Motor neuron (in vitro differentiated cells): ENCODE measurements around the gene TMEM59L. TPM values are rescaled to one million over a fixed set of nuclear protein-coding genes. Genes with fewer than 3 reads are reported as not detected.
A peak's percentile ranks its signal among the peaks of the same experiment; 100 is the strongest.

Experiments used
- ATAC-seq, 8 experiments: fragments of 200-7000 bp; cut with Tn5 transposase; replicated peaks in 6 of 8; 2 replicates each; pipeline ENCODE4 v1.8.0; 2021; ENCODE audit warnings: mild to moderate bottlenecking in 8 of 8, moderate library complexity in 8 of 8
- H3K27ac ChIP-seq, 2 donors: fragments of 250-450 bp; sonication (Bioruptor Pico); 2 replicates each; pipeline ENCODE4 v1.9.0; 2021; ENCODE audit warnings: antibody characterized with exemption in 2 of 2, mild to moderate bottlenecking in 2 of 2, moderate library complexity in 1 of 2
- H3K4me1 ChIP-seq, 2 donors: fragments of 250-450 bp; sonication (Bioruptor Pico); replicated peaks in 1 of 2; 2 replicates each; pipeline ENCODE4 v1.6.1; 2021; ENCODE audit warnings: antibody characterized with exemption in 2 of 2, mild to moderate bottlenecking in 2 of 2, moderate library complexity in 1 of 2
- H3K4me3 ChIP-seq, 5 donors: fragments of 250-450 bp; sonication (Bioruptor Pico); 2 replicates each; pipeline ENCODE4 v1.9.0; 2021; ENCODE audit warnings: antibody characterized with exemption in 5 of 5, mild to moderate bottlenecking in 5 of 5, moderate library complexity in 4 of 5
- WGBS, 10 experiments: fragments of 450-650 bp; shearing (Covaris generic); methylation state at CpG; one replicate each; pipeline ENCODE4 v1.0.0; 2022; 5-methylcytosine and 5-hydroxymethylcytosine counted together
- in situ Hi-C, 9 experiments: fragments of 400-800 bp; cut with MboI; loops; one replicate each; pipeline ENCODE4 v1.15.0; 2021; ENCODE audit warnings: low sequenced_read_pairs in 9 of 9, low pct_unique_long_range_greater_than_20kb in 2 of 9; ENCODE audit not compliant: unreplicated experiment in 9 of 9
- total RNA-seq, 8 experiments: library from RNA; unstranded; fragments of 300-600 nt; gene quantifications; 2 replicates each; pipeline versions ENCODE4 v1.2.3 to v1.2.4, GENCODE V29; 2022

The TMEM59L gene
- total RNA-seq, 8 experiments from 2014 or later = 0.41 to 67.6 (median 25.4) TPM

DNA sequence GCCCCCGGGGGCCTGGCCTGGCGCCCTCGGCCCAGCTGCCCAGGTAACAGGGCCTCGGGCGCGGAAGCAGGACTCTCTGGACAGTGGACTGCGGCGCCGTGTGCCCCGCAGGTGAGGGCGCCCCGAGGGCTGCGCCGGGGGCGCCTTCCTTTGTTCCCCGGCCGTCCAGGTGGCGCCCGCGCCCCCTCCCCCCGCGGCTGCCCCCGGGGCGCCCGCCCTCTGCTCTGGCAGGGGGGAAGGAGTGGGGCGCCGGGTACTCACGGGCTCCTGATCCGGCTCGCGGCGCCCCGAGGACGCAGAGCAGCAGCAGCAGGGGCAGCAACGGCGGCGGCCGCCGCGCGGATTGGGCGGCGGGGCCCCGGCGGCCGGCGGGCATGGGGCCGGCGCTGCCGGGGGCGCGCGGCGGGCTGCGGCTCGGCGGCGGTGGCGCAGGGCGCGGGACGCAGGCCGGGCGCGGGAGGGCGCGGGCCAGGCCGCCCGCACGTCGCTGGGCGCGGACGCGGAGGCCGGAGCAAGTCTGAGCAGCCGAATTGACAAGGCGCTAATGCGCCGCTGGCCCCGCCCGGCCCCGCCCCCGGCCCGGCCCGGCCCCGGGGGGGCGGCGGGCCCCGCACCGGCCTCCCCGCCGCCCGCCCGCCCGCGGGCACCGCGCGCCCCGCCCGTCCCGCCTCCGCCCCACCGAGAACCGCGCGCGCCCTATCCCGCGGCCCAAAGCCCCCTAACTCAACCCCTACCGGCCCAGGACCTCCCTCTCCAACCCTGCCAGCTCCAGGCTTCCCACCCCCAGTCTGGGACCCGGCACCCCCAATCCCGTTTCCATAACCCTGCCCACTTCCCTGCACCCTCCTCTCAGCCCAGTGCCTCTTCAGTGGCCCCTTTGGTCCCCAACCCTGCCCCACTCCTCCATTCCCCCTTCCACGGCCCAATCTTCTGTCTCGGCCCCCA lies 6.1 kb upstream of the TMEM59L start, which contains the start of gene CRLF1:
TSS of gene CRLF1 (minus strand) at position 519 of the 945 bp plus-strand sequence. CDS start at position 376, 143 bp downstream.
- WGBS, 10 experiments = no CpG with 5 or more reads among the region's 116 CpGs
- H3K4me3 ChIP-seq = peak within 1 kb of the TSS in 2 of 5 donors; percentile 8 to 13
- in situ Hi-C loops = no loop called here
- H3K27ac ChIP-seq = no peak within 1 kb of the TSS
- peak in 6 of 8 experiments; percentile 7 to 49 (median 27) for ATAC-seq
- peaks cover 13 to 41% of the 10 kb centered on the region in 2 donors for H3K4me1 ChIP-seq

DNA sequence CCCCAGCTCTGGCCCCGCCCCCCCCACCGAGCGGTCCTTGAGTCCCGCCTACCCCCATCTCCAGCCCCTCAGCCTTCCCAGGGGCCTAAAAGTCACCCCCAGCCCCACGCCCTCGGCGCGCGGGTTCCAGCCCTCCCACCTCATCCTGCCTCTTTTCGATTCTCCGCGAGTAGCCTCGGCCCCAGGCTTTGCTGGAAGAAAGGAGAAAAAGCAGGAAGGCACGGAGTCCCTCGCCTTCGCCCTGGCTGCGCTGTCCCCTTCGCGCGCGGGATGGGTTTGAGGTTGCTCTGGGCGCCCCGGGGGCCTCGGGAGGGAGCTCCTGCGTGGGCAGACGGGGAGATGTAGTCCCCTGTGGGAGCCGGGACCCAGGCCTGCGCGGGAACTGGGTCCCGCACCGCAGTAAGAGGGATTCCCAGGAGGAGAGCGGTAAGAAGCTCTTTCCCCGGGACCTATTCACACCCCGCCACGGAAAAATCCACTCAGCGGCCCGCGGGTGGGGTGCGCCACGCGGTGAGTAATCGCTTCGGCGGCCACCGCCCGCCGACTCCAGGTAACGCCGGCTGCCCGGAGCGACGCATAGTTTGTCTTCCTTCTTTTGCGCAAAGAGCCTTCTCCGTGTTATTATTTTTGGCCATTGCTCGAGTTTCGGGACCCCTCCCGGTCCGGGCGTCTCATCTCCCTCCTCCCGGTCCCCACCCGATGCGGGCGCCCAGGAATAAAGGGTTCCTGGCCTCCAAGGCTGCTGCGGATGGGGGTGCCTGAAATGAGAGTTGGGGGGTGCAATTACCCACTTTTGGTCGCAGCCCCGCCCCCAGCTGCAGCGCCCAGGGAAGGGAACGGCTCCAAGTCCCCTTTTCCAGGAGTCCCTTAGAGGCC lies 5.2 kb upstream of the TMEM59L start:
- Histone ChIP-seq H3K4me1 (peaks cover 19 to 44% of the 10 kb centered on the region in 2 donors), H3K27ac (no peak overlapping the region), H3K4me3 (no peak overlapping the region)
- in situ Hi-C loops = no loop called here
- ATAC-seq = no peak
- 0 to 13% (median 0%) methylated on average over 1 to 14 of the region's 68 CpGs; no CpG with 5 or more reads in 4 of the 10 experiments for WGBS, 10 experiments

DNA sequence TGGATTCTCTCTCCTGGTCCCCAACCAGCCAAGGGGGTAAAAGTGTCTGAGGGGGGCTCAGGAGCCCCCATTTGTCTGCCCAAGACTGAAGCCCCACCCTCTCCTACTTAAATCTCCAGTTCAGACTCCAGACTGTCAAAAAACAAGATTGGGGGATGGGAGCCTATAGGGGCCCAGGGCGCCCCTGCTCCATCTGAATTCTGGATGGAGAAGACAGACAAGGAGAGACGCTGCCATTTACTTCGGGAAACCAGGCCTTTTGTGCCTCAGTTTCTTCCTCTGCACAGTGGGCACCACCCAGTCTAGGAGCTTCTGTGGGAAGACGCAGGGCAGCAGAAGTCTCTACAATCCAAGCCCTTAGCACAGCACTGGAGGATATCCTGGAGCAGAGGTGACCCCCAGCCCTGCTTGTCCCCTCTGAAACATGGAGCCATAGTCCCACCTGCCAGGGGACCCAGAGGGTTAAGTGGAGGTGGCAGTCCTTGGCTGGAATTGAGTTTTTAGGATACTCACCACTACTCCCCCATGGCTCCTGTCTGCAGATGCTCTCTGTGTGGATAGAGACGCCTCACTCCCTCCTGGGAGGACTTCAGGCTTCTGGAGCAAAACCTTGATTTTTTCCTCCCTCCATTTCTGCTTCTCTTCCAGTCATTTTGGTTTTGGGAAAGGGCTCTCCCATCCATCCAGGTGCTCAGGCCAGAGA lies 4.4 kb upstream of the TMEM59L start:
- in situ Hi-C loops = no loop called here
- Histone ChIP-seq H3K4me1 (peaks cover 19 to 44% of the 10 kb centered on the region in 2 donors), H3K4me3 (no peak overlapping the region), H3K27ac (no peak overlapping the region)
- no peak for ATAC-seq
- WGBS, 10 experiments = 0 to 28% (median 20%) methylated on average over 1 to 3 of the region's 5 CpGs; no CpG with 5 or more reads in 3 of the 10 experiments

DNA sequence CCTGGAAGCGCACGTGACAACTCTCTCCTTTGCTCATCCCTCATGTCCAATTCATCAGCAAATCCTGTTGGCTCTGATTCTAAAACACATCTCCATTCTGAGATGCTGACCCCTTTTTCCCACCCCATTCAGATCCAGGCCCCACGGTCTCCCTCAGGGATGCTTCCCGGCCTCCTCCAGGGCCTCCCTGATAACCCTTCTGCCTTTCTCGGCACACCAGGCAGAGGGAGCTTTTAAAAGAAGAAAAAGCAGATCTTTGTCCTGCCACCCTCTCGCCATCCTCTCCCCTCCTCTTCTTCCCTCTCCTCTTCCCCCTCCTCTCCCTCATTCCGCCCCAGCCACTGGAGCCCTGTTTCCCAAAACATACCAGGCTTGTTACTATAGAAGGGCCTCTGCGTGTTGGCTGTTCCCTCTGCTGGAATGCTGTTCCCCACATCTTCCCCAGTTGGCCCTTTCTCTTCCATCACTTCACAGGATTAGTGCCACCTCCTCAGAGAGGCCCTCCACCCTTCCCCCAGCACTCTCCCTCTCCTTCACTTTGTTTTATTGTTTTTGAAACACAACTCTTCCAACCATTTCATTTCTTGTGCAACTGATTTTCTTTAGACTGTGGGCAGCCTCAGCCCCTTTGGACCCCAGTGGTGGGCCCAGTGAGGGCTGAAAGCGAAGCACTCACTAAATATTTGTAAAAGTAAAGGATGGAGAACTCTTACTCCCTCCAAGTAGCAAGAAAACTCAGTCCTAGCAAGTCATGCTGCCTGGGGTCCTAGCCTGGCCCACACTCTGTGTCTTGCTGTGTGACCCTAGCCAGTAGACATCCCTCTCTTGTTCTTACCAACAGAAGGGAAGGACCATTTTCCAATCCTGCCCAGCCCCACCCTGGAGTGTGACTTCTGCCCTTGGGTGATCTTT lies 3.6 kb upstream of the TMEM59L start:
- no peak overlapping the region for H3K4me3 ChIP-seq
- peaks cover 25 to 44% of the 10 kb centered on the region in 2 donors for H3K4me1 ChIP-seq
- no peak for ATAC-seq
- in situ Hi-C loops = no loop called here
- 20 to 87% (median 54%) methylated on average over 1 to 3 of the region's 9 CpGs; no CpG with 5 or more reads in 2 of the 10 experiments for WGBS, 10 experiments
- no peak overlapping the region for H3K27ac ChIP-seq

DNA sequence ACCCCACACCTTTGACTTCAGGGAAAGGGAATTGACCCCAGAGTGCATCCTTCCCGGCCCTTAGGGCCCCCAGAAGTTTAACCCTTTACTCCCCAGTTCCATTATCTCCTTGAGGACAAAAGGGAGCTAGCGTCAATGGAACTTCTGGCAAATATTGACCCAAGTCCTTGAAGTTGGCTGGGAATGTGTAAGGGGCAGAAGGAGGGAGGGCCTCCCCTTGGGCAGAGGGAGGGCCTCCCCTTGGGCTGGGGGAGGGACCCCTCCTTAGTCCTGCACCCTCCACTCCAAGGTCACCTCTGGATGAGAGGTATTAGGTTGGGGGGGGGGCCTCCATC lies 3.0 kb upstream of the TMEM59L start:
- no peak for ATAC-seq
- in situ Hi-C loops = no loop called here

DNA sequence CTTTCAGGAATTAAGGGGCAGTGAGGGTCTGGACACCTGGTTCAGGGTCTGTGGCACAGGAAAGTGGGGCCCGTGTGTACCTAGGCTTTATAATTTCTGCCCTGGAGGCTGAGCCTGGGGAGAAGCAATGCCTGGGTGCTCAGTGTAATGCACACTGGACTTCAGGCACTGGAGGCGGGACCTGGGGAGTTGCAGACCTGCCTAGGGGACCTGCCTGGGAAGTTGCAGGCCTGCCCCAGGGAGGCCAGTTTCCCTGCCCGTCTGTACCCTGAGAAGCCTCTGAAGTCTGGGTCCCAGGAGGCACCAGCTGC lies 2.5 kb upstream of the TMEM59L start:
- 0 to 83% (median 80%) methylated on average over 1 of the region's 3 CpGs; no CpG with 5 or more reads in 7 of the 10 experiments for WGBS, 10 experiments
- peaks cover 25 to 36% of the 10 kb centered on the region in 2 donors for H3K4me1 ChIP-seq
- H3K4me3 ChIP-seq = no peak overlapping the region
- in situ Hi-C loops = no loop called here
- H3K27ac ChIP-seq = no peak overlapping the region
- no peak for ATAC-seq

More for the DNA sequence above, 3.0 kb upstream of the TMEM59L start:
- H3K4me3 ChIP-seq = no peak overlapping the region
- 0% methylated on average over 1 of the region's 2 CpGs; no CpG with 5 or more reads in 5 of the 10 experiments for WGBS, 10 experiments
- H3K4me1 ChIP-seq = peaks cover 25 to 38% of the 10 kb centered on the region in 2 donors
- H3K27ac ChIP-seq = no peak overlapping the region

DNA sequence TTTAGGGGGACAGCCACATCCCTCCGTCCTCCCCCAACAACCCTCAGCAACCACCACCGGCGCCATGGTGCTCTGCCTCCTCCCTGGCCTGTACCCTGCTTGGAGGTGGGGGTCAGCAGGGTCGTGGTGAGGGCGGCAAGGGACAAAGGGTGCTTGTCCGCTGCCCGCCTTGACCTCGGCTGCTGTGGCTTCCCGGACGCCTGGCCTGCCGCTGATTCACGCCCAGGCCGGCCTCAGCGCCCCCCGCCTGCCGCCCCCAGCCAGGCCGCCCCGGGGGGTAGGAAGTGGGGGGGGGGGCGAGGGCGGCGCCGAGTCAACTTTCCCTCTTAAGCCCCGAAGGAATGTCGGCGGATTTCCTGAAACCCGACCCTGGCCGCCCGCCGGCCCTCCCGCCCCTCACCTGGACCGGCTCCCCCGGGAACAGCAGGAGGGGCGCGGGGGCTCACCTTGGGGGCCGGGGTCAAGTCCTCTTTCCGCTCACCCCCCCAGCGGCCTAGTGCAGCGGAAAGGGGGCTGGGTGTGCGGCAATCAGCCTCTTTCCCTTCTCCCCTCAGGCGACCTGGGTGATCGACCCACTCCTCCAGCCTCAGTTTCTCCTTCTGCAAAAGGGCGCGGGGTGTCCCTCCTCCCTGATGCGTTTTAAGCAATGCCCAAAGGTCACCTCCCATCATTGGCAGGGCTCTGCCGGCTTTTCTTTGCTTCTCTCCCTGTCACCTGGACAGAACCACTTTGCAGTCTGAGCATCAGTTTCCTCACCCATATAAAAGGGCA lies 1.9 kb upstream of the TMEM59L start:
- WGBS, 10 experiments = 0 to 25% (median 7%) methylated on average over 1 to 4 of the region's 45 CpGs; no CpG with 5 or more reads in 6 of the 10 experiments
- Histone ChIP-seq H3K27ac (no peak overlapping the region), H3K4me1 (peaks cover 25 to 35% of the 10 kb centered on the region in 2 donors), H3K4me3 (peak overlapping the region in 4 of 5 donors; percentile 53 to 97 (median 72))
- ATAC-seq = no peak
- in situ Hi-C loops = no loop called here

DNA sequence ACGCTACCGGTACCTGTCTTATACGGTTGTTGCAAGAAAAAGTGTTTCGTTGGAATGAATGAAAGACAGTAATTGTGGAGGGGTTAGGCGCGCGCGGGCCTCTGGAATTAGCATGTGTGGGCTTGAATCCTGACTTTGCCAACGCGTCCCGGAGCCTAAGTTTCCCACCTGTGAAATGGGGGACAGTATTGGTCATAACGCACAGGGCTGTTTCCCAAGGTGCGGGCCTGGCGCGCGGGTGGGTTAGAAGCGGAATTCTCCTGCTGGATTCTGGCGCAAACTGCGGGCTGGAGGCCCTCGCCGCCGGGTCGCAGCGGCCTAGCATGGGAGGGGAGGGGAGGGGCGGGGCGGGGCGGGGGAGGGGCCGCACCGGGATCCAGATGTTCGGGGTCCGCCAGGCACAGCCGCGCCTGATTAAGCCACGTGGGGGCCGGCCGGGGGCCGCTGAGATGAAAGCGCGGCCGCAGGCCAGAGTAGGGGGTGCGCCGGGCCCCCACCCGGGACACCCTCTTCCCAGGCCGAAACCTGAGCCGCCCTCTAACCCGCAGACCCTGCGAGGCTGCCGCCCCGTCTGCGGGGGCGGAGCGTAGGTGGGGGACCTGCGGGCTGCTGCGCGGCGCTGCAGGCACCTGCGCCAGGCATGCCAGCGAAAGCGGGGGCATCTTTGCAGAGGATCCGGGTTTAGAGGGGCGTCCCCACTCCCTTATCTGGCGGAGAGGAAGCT lies 1.2 kb upstream of the TMEM59L start:
- in situ Hi-C loops = no loop called here
- peak in 6 of 8 experiments; percentile 5 to 44 (median 35) for ATAC-seq
- Histone ChIP-seq H3K4me3 (peak overlapping the region; percentile 53 to 97 (median 73)), H3K27ac (no peak overlapping the region), H3K4me1 (peaks cover 22 to 29% of the 10 kb centered on the region in 2 donors)
- WGBS, 10 experiments = 0 to 10% (median 0%) methylated on average over 2 to 10 of the region's 62 CpGs; no CpG with 5 or more reads in 5 of the 10 experiments

DNA sequence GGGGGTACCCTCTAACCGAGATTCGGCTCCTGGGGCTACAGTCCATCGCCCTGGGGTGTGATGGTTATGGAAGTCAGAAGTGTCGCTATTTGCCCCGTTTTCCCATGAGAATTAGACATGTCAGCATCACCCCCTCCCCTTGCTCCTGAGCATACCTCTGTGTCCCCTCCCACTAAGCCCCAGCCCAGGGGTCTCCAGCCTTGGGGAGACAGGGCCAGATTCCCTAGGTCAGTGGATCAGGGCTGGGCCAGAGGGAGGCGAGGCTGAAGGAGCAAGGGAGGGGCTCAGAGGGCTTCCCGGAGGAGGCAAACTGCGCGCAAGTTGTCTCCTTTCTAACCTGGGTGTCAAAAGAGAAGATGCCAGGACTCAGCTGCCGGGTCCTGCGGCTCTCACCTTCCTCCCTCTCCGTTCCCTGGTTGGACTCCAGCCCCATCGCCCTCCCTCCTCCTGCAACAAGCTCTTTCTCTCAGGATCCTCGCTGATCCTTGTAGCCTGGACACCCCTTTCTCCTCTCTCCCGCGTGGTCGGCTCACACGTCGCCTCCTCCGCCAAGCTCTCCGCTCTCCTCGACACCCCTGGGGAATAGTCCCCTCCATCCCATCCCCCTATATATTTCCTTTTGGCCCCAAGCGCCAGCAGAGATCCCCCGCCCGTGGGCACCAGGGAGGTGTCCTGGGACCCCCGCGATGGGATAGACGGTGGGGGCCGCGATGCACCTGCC lies 459 bp upstream of the TMEM59L start:
- in situ Hi-C loops = no loop called here
- H3K4me3 ChIP-seq = peak overlapping the region; percentile 53 to 97 (median 73)
- H3K4me1 ChIP-seq = peaks cover 22 to 29% of the 10 kb centered on the region in 2 donors
- 0 to 5% (median 0%) methylated on average over 1 to 5 of the region's 30 CpGs; no CpG with 5 or more reads in 5 of the 10 experiments for WGBS, 10 experiments
- peak overlapping the region; percentile 46 to 71 for H3K27ac ChIP-seq
- peak in 6 of 8 experiments; percentile 20 to 68 (median 60) for ATAC-seq

DNA sequence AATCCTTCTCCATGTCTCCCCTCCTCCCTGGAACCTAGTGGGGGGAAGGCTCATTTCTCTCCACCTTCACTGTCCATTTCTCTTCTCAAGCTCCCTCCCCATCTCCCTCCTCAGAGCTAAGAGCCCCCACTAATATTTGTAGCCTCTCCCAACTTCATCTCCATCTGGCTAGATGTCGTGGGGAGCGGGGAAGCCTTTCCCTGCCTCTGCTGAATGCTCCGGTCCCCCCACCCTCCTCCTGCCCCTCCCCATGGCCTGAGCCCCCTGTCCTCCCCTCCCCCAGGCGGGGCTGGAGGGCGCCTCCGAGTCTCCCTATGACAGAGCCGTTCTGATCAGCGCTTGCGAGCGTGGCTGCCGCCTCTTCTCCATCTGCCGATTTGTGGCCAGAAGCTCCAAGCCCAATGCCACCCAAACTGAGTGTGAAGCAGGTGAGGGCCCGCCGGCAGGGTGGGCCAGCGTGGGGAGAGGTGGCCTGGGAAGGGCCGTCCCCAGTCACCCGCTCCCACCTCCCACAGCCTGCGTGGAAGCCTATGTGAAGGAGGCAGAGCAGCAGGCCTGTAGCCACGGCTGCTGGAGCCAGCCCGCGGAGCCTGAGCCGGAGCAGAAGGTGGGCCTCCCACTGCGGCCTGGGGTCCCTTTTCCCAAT lies 1.0 kb downstream of the TMEM59L start:
- in situ Hi-C loops = no loop called here
- 0 to 60% (median 20%) methylated on average over 1 to 3 of the region's 23 CpGs; no CpG with 5 or more reads in 7 of the 10 experiments for WGBS, 10 experiments
- peak overlapping the region; percentile 53 to 97 (median 73) for H3K4me3 ChIP-seq
- peak in 5 of 8 experiments; percentile 37 to 49 (median 42) for ATAC-seq
- peaks cover 22 to 23% of the 10 kb centered on the region in 2 donors for H3K4me1 ChIP-seq
- peak overlapping the region; percentile 46 to 71 for H3K27ac ChIP-seq
